ENCODE measurements around the gene ESRRA.

ESRRA gene

GRCh38 chr11:64275031-64275800 is 30.1 kb upstream of the ESRRA start:
- no peak for DNase-seq (ENCODE audit: low spot score)

- DNase-seq (ENCODE audit: low spot score), result no peak
Observed at GRCh38 chr11:64275841-64276240, 29.5 kb upstream of the ESRRA start.

GRCh38 chr11:64276653-64277431 is 28.5 kb upstream of the ESRRA start:
- no peak for DNase-seq (ENCODE audit: low spot score)

GRCh38 chr11:64278576-64279190 is 26.6 kb upstream of the ESRRA start:
- DNase-seq (ENCODE audit: low spot score), result no peak

GRCh38 chr11:64281957-64282770 is 23.2 kb upstream of the ESRRA start:
- DNase-seq (ENCODE audit: low spot score), result no peak

GRCh38 chr11:64283092-64283491 is 22.2 kb upstream of the ESRRA start:
- no peak for DNase-seq (ENCODE audit: low spot score)

- peak; percentile 93 for DNase-seq (ENCODE audit: low spot score)
Observed at GRCh38 chr11:64284048-64284961, 21.0 kb upstream of the ESRRA start, which contains the start of gene BAD. BAD (minus strand) TSS chr11:64284665; CDS start chr11:64284368, 297 bp downstream.

- peak; percentile 63 for DNase-seq (ENCODE audit: low spot score)
Observed at GRCh38 chr11:64284962-64285884, 20.1 kb upstream of the ESRRA start, which contains the start of gene GPR137. GPR137 (plus strand) TSS chr11:64285848; CDS start chr11:64286525, 677 bp downstream.

GRCh38 chr11:64285885-64286800 is 19.2 kb upstream of the ESRRA start:
- peak; percentile 47 for DNase-seq (ENCODE audit: low spot score)

GRCh38 chr11:64286801-64287159 is 18.5 kb upstream of the ESRRA start:
- no peak for DNase-seq (ENCODE audit: low spot score)

GRCh38 chr11:64287676-64288352 is 17.5 kb upstream of the ESRRA start:
- DNase-seq (ENCODE audit: low spot score), result no peak

- no peak for DNase-seq (ENCODE audit: low spot score)
Observed at GRCh38 chr11:64288353-64288750, 17.0 kb upstream of the ESRRA start.

GRCh38 chr11:64289002-64289564 is 16.2 kb upstream of the ESRRA start:
- DNase-seq (ENCODE audit: low spot score), result no peak

- DNase-seq (ENCODE audit: low spot score), result no peak
Observed at GRCh38 chr11:64290352-64291261, 14.7 kb upstream of the ESRRA start.

- DNase-seq (ENCODE audit: low spot score), result no peak
Observed at GRCh38 chr11:64291262-64291751, 14.0 kb upstream of the ESRRA start, which contains the start of gene KCNK4. KCNK4 (plus strand) TSS chr11:64291302; CDS start chr11:64293019, 1,717 bp downstream.

- DNase-seq (ENCODE audit: low spot score), result no peak
Observed at GRCh38 chr11:64291752-64292459, 13.4 kb upstream of the ESRRA start.
